Measurements from ENCODE around the gene CSTPP1.
"Not testable (repeated sequence)": the region's sequence is repeated elsewhere in the genome, so short reads cannot be mapped to it uniquely, and the experiment has no call there.

The CSTPP1 gene

GRCh38 chr11:46992386-46992785 lies 55.8 kb downstream of the CSTPP1 start:
- DNase-seq, result not testable (repeated sequence)

- DNase-seq, result not testable (repeated sequence)
These were observed 61.2 kb downstream of the CSTPP1 start for GRCh38 chr11:46997796-46998195.

GRCh38 chr11:46999217-46999616 lies 62.7 kb downstream of the CSTPP1 start:
- no peak for DNase-seq

- DNase-seq, result no peak
These were observed 63.5 kb downstream of the CSTPP1 start for GRCh38 chr11:47000033-47000432.

- DNase-seq, result peak in 2 of 4 experiments; percentile 16 to 41
These were observed 65.2 kb downstream of the CSTPP1 start for GRCh38 chr11:47001781-47002181.

- peak; percentile 13 to 36 (median 28) for DNase-seq
These were observed 65.8 kb downstream of the CSTPP1 start for GRCh38 chr11:47002390-47002789.

GRCh38 chr11:47003180-47003877 lies 66.8 kb downstream of the CSTPP1 start:
- DNase-seq, result peak; percentile 44 to 67 (median 59)

GRCh38 chr11:47004595-47005033 lies 68.1 kb downstream of the CSTPP1 start:
- peak; percentile 31 to 60 (median 58) for DNase-seq

GRCh38 chr11:47005441-47005840 lies 68.9 kb downstream of the CSTPP1 start:
- DNase-seq, result no peak

- DNase-seq, result no peak
These were observed 71.0 kb downstream of the CSTPP1 start for GRCh38 chr11:47007579-47007978.

GRCh38 chr11:47010179-47010578 lies 73.6 kb downstream of the CSTPP1 start:
- no peak for DNase-seq

- DNase-seq, result no peak
These were observed 77.5 kb downstream of the CSTPP1 start for GRCh38 chr11:47014097-47014496.

GRCh38 chr11:47018637-47019036 lies 82.1 kb downstream of the CSTPP1 start:
- DNase-seq, result no peak

- DNase-seq, result no peak
These were observed 84.4 kb downstream of the CSTPP1 start for GRCh38 chr11:47020793-47021526.

GRCh38 chr11:47021527-47021818 lies 84.9 kb downstream of the CSTPP1 start:
- no peak for DNase-seq

GRCh38 chr11:47021965-47022364 lies 85.4 kb downstream of the CSTPP1 start:
- no peak for DNase-seq

- no peak for DNase-seq
These were observed 91.9 kb downstream of the CSTPP1 start for GRCh38 chr11:47028195-47029093.

- DNase-seq, result no peak
These were observed 96.9 kb downstream of the CSTPP1 start for GRCh38 chr11:47033439-47033838.

- no peak for DNase-seq
These were observed 97.5 kb downstream of the CSTPP1 start for GRCh38 chr11:47034091-47034490.

GRCh38 chr11:47035108-47035507 lies 98.5 kb downstream of the CSTPP1 start:
- no peak for DNase-seq

- no peak for DNase-seq
These were observed 107.6 kb downstream of the CSTPP1 start for GRCh38 chr11:47044119-47044518.

- no peak for DNase-seq
These were observed 111.4 kb downstream of the CSTPP1 start for GRCh38 chr11:47047972-47048371.

- DNase-seq, result no peak
These were observed 113.7 kb downstream of the CSTPP1 start for GRCh38 chr11:47050284-47050683.

Measured in suppressor macrophage (primary cell).